Inferior parietal cortex (tissue), 1 donor: ENCODE results near the gene MST1R.
"Not testable (repeated sequence)": the region's sequence is repeated elsewhere in the genome, so short reads cannot be mapped to it uniquely, and the experiment has no call there.

Experiments
- DNase-seq: peaks from one replicate; pipeline ENCODE4 v3.0.0-alpha.2; 2016; ENCODE audit errors: extremely low spot score

The MST1R gene

GRCh38 chr3:49903451-49904424 is at the start of gene MST1R:
TSS of gene MST1R (minus strand) at chr3:49903873. CDS start at chr3:49903609, 264 bp downstream.
- DNase-seq: no peak

GRCh38 chr3:49952924-49953323 is 49.3 kb upstream of the MST1R start:
- DNase-seq: no peak

GRCh38 chr3:49942651-49943050 is 39.0 kb upstream of the MST1R start:
- DNase-seq: no peak

GRCh38 chr3:49940667-49941249 is 37.1 kb upstream of the MST1R start:
- no peak for DNase-seq

GRCh38 chr3:49939858-49940666 is 36.4 kb upstream of the MST1R start, which contains the start of gene RBM6:
TSS of gene RBM6 (plus strand) at chr3:49940150. CDS start at chr3:49962642, 22,492 bp downstream.
- DNase-seq: peak; percentile 98

GRCh38 chr3:49937090-49937489 is 33.4 kb upstream of the MST1R start:
- DNase-seq: no peak

- not testable (repeated sequence) for DNase-seq
Observed at GRCh38 chr3:49932281-49932680, 28.6 kb upstream of the MST1R start.

- DNase-seq: no peak
Observed at GRCh38 chr3:49930922-49931321, 27.2 kb upstream of the MST1R start.

- DNase-seq: no peak
Observed at GRCh38 chr3:49930168-49930690, 26.6 kb upstream of the MST1R start.

GRCh38 chr3:49929291-49930167 is 25.9 kb upstream of the MST1R start, which contains the start of gene MON1A:
TSS of gene MON1A (minus strand) at chr3:49929811. CDS start at chr3:49913346, 16,465 bp downstream.
- peak; percentile 93 for DNase-seq

- DNase-seq: no peak
Observed at GRCh38 chr3:49928481-49929017, 24.9 kb upstream of the MST1R start.

GRCh38 chr3:49927798-49928197 is 24.1 kb upstream of the MST1R start:
- no peak for DNase-seq

- no peak for DNase-seq
Observed at GRCh38 chr3:49926117-49926728, 22.6 kb upstream of the MST1R start.

- no peak for DNase-seq
Observed at GRCh38 chr3:49925485-49925884, 21.8 kb upstream of the MST1R start.

GRCh38 chr3:49924683-49925082 is 21.0 kb upstream of the MST1R start:
- DNase-seq: no peak

- DNase-seq: not testable (repeated sequence)
Observed at GRCh38 chr3:49917806-49918590, 14.3 kb upstream of the MST1R start.

- no peak for DNase-seq
Observed at GRCh38 chr3:49916686-49917085, 13.0 kb upstream of the MST1R start.

GRCh38 chr3:49914906-49915305 is 11.2 kb upstream of the MST1R start:
- no peak for DNase-seq

- no peak for DNase-seq
Observed at GRCh38 chr3:49912881-49913281, 9.2 kb upstream of the MST1R start.
